A673 (cell line): ENCODE measurements around the gene ANKRD28.

Experiments
- EZH2 ChIP-seq: fragments of 200-600 bp; sonication (generic); IDR thresholded peaks from 2 replicates; pipeline ENCODE4 v1.6.1; 2017; ENCODE audit warnings: borderline replicate concordance, low read depth, mild to moderate bottlenecking, mixed read lengths, antibody characterized with exemption, low read length; ENCODE audit not compliant: poor library complexity, severe bottlenecking
- TF ChIP-seq, protein P1 (sequence below): fragments of 300-800, 200-600 bp; sonication (generic); conservative IDR thresholded peaks from 2 replicates; pipeline ENCODE4 v1.5.1; 2017; ENCODE audit warnings: low read depth, mild to moderate bottlenecking, antibody characterized with exemption, low read length, moderate library complexity, mixed read lengths

DNA sequence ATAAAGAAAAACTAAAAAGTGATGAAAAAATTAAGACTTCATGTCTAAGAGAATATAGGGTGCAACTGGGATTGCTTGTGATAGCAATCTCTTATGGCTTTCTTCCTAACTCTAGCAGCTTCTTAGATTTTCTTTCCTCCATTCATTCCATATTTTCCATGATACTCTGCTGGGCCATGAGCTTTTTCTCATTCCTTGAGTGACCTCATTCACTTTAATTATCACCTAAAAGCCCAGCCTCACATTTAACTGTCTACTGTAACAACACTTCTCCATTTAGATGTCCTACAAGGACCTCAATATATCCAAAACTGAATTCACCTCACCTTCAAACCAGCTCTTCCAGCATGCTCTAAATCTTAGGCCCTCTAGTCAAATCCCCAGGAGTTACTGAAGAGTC, 49.5 kb upstream of the ANKRD28 start:
- TF ChIP-seq, protein P1, sequence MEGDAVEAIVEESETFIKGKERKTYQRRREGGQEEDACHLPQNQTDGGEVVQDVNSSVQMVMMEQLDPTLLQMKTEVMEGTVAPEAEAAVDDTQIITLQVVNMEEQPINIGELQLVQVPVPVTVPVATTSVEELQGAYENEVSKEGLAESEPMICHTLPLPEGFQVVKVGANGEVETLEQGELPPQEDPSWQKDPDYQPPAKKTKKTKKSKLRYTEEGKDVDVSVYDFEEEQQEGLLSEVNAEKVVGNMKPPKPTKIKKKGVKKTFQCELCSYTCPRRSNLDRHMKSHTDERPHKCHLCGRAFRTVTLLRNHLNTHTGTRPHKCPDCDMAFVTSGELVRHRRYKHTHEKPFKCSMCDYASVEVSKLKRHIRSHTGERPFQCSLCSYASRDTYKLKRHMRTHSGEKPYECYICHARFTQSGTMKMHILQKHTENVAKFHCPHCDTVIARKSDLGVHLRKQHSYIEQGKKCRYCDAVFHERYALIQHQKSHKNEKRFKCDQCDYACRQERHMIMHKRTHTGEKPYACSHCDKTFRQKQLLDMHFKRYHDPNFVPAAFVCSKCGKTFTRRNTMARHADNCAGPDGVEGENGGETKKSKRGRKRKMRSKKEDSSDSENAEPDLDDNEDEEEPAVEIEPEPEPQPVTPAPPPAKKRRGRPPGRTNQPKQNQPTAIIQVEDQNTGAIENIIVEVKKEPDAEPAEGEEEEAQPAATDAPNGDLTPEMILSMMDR: no peak
- TF ChIP-seq EZH2: no peak
